ENCODE data around the gene CDH13. TPM values are rescaled to one million over a fixed set of nuclear protein-coding genes. Genes with fewer than 3 reads are reported as not detected.

Gene CDH13
- total and polyA plus RNA-seq, 2 experiments from 2014 or later = 1.6 to 4.4 TPM

DNA sequence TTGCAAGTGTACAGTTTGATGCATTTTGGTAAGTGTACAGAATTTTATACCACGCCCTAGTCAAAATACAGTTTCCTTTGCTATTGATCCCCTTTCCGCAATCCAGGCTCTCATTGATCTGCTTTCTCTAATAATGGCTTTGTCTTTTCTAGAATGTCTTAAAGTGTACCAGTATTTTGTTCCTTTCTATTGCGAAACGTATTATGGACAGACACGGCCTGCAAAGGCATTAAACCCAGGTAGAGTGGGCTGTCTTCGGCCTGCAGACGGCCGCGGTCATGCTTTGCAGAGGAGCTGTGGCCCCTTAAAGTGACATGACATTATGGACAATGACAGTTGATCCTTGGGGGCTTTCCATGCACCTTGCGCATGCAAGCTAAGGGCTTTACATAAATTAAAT is 1165.1 kb downstream of the CDH13 start (continued):
- TF ChIP-seq, protein P1, sequence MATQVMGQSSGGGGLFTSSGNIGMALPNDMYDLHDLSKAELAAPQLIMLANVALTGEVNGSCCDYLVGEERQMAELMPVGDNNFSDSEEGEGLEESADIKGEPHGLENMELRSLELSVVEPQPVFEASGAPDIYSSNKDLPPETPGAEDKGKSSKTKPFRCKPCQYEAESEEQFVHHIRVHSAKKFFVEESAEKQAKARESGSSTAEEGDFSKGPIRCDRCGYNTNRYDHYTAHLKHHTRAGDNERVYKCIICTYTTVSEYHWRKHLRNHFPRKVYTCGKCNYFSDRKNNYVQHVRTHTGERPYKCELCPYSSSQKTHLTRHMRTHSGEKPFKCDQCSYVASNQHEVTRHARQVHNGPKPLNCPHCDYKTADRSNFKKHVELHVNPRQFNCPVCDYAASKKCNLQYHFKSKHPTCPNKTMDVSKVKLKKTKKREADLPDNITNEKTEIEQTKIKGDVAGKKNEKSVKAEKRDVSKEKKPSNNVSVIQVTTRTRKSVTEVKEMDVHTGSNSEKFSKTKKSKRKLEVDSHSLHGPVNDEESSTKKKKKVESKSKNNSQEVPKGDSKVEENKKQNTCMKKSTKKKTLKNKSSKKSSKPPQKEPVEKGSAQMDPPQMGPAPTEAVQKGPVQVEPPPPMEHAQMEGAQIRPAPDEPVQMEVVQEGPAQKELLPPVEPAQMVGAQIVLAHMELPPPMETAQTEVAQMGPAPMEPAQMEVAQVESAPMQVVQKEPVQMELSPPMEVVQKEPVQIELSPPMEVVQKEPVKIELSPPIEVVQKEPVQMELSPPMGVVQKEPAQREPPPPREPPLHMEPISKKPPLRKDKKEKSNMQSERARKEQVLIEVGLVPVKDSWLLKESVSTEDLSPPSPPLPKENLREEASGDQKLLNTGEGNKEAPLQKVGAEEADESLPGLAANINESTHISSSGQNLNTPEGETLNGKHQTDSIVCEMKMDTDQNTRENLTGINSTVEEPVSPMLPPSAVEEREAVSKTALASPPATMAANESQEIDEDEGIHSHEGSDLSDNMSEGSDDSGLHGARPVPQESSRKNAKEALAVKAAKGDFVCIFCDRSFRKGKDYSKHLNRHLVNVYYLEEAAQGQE (IDR thresholded peaks at IDR 0.05; ENCODE audit: unreplicated experiment) = no peak
- TF ChIP-seq ZNF331 (CRISPR knock-in tag; IDR thresholded peaks at IDR 0.05; ENCODE audit: low read depth) (no peak), EZH2 (IDR thresholded peaks at IDR 0.05; ENCODE audit: low read depth, unreplicated experiment) (no peak), JUNB (IDR thresholded peaks at IDR 0.05; ENCODE audit: unreplicated experiment) (no peak)

GRCh38 chr16:83792391-83792790 is 1165.6 kb downstream of the CDH13 start:
- H3K27ac Mint-ChIP-seq = no peak overlapping the region

More at GRCh38 chr16:83792391-83792790, 1165.6 kb downstream of the CDH13 start:
- Histone ChIP-seq H3K9me2 (ENCODE audit: insufficient read depth) (no peaks in the 10 kb centered on the region), H3K27ac (ENCODE audit: low read depth) (no peak overlapping the region), H3K4me2 (no peak overlapping the region), H3K36me3 (ENCODE audit: insufficient read depth) (no peaks in the 10 kb centered on the region), H3K4me1 (ENCODE audit: insufficient read depth) (no peaks in the 10 kb centered on the region), H4K20me1 (replicated peaks; ENCODE audit: insufficient read depth) (no peaks in the 10 kb centered on the region), H3K79me2 (replicated peaks; ENCODE audit: insufficient read depth) (no peaks in the 10 kb centered on the region), H2AFZ (no peak overlapping the region), H3F3A (replicated peaks; ENCODE audit: low read depth) (no peaks in the 10 kb centered on the region), H3K4me3 (no peak overlapping the region), H3K27me3 (ENCODE audit: insufficient read depth) (no peaks in the 10 kb centered on the region)
- H3K9me3 Mint-ChIP-seq = peaks cover 9% of the 10 kb centered on the region
- peaks cover 5% of the 10 kb centered on the region; the same call in 2 of the 3 replicates for H3K36me3 Mint-ChIP-seq (ENCODE audit: low read depth)
- peaks cover 6% of the 10 kb centered on the region; the same call in 2 of the 3 replicates for H3K4me1 Mint-ChIP-seq
- TF ChIP-seq, protein P2, sequence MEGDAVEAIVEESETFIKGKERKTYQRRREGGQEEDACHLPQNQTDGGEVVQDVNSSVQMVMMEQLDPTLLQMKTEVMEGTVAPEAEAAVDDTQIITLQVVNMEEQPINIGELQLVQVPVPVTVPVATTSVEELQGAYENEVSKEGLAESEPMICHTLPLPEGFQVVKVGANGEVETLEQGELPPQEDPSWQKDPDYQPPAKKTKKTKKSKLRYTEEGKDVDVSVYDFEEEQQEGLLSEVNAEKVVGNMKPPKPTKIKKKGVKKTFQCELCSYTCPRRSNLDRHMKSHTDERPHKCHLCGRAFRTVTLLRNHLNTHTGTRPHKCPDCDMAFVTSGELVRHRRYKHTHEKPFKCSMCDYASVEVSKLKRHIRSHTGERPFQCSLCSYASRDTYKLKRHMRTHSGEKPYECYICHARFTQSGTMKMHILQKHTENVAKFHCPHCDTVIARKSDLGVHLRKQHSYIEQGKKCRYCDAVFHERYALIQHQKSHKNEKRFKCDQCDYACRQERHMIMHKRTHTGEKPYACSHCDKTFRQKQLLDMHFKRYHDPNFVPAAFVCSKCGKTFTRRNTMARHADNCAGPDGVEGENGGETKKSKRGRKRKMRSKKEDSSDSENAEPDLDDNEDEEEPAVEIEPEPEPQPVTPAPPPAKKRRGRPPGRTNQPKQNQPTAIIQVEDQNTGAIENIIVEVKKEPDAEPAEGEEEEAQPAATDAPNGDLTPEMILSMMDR (conservative IDR thresholded peaks at IDR 0.05; ENCODE audit: low read depth in 2 of 2) = peak in 1 of 2 experiments; percentile 37; a peak in 3 of 4 replicates
- TF ChIP-seq NANOG (IDR thresholded peaks at IDR 0.05; ENCODE audit: borderline replicate concordance) (no peak), POLR2AphosphoS5 (IDR thresholded peaks at IDR 0.05; ENCODE audit: low read depth) (no peak), EZH2 (IDR thresholded peaks at IDR 0.05; ENCODE audit: low read depth, unreplicated experiment) (no peak), ZNF331 (CRISPR knock-in tag; IDR thresholded peaks at IDR 0.05; ENCODE audit: low read depth) (no peak), CREB1 (CRISPR knock-in tag; IDR thresholded peaks at IDR 0.05; ENCODE audit: low read depth) (no peak)
- peak; percentile 32; the same call in 1 of the 3 replicates for ATAC-seq
- no peak for DNase-seq (ENCODE audit: low spot score)
- H3K27me3 Mint-ChIP-seq (ENCODE audit: insufficient read depth, low read depth, poor library complexity) = peaks cover 5% of the 10 kb centered on the region
- H3K4me3 Mint-ChIP-seq = no peak overlapping the region

Measured in GM23338 (cell line).